Measurements from ENCODE around the gene ARMH1.
"Not testable (repeated sequence)": the region's sequence is repeated elsewhere in the genome, so short reads cannot be mapped to it uniquely, and the experiment has no call there.

The ARMH1 gene

GRCh38 chr1:44663417-44663816 lies 11.1 kb upstream of the ARMH1 start:
- H3K9me2 ChIP-seq (replicated peaks; ENCODE audit: low read depth, low read length): no peaks in the 10 kb centered on the region
- H3K4me3 ChIP-seq (ENCODE audit: low read length, poor library complexity, severe bottlenecking): no peak overlapping the region
- no peak overlapping the region for H3K4me2 ChIP-seq (ENCODE audit: low read depth, low read length, poor library complexity, severe bottlenecking)
- no peaks in the 10 kb centered on the region for H3K79me2 ChIP-seq (ENCODE audit: insufficient read depth, low read length)
- peaks cover 4% of the 10 kb centered on the region for H3K4me1 ChIP-seq (ENCODE audit: insufficient read depth, low read length, poor library complexity, severe bottlenecking)
- no peaks in the 10 kb centered on the region for H3K9me3 ChIP-seq (ENCODE audit: insufficient read depth, low read depth, low read length)
- no peaks in the 10 kb centered on the region; the same call in 1 of the 2 replicates for H3F3A ChIP-seq (ENCODE audit: low read depth)
- no peak overlapping the region for H3K9ac ChIP-seq (ENCODE audit: low read depth, low read length, poor library complexity, severe bottlenecking)
- no peak for TF ChIP-seq EZH2phosphoT487 (IDR thresholded peaks at IDR 0.05; ENCODE audit: borderline replicate concordance)
- TF ChIP-seq CTCF (conservative IDR thresholded peaks at IDR 0.05; ENCODE audit: low read length): no peak
- H3K36me3 ChIP-seq (ENCODE audit: insufficient read depth, low read length): no peaks in the 10 kb centered on the region
- H4K20me1 ChIP-seq (ENCODE audit: insufficient read depth, low read length, poor library complexity, severe bottlenecking): no peaks in the 10 kb centered on the region
- H3K27me3 ChIP-seq (ENCODE audit: insufficient read depth, low read length, poor library complexity, severe bottlenecking): no peaks in the 10 kb centered on the region
- no peak overlapping the region for H2AFZ ChIP-seq (ENCODE audit: low read length)

GRCh38 chr1:44664730-44665370 lies 9.7 kb upstream of the ARMH1 start:
- Histone ChIP-seq H3K9me2 (replicated peaks; ENCODE audit: low read depth, low read length) (no peaks in the 10 kb centered on the region), H2AFZ (ENCODE audit: low read length) (no peak overlapping the region), H4K20me1 (ENCODE audit: insufficient read depth, low read length, poor library complexity, severe bottlenecking) (no peaks in the 10 kb centered on the region), H3K36me3 (ENCODE audit: insufficient read depth, low read length) (no peaks in the 10 kb centered on the region), H3K4me2 (ENCODE audit: low read depth, low read length, poor library complexity, severe bottlenecking) (no peak overlapping the region), H3K9ac (ENCODE audit: low read depth, low read length, poor library complexity, severe bottlenecking) (no peak overlapping the region), H3K27me3 (ENCODE audit: insufficient read depth, low read length, poor library complexity, severe bottlenecking) (no peaks in the 10 kb centered on the region), H3F3A (ENCODE audit: low read depth) (no peaks in the 10 kb centered on the region; the same call in 1 of the 2 replicates), H3K79me2 (ENCODE audit: insufficient read depth, low read length) (no peaks in the 10 kb centered on the region), H3K4me1 (ENCODE audit: insufficient read depth, low read length, poor library complexity, severe bottlenecking) (peaks cover 4% of the 10 kb centered on the region), H3K9me3 (ENCODE audit: insufficient read depth, low read depth, low read length) (no peaks in the 10 kb centered on the region), H3K4me3 (ENCODE audit: low read length, poor library complexity, severe bottlenecking) (no peak overlapping the region)
- TF ChIP-seq EZH2phosphoT487 (IDR thresholded peaks at IDR 0.05; ENCODE audit: borderline replicate concordance) (no peak), CTCF (conservative IDR thresholded peaks at IDR 0.05; ENCODE audit: low read length) (no peak)

- not testable (repeated sequence) for H3F3A ChIP-seq (ENCODE audit: low read depth); H3K9ac ChIP-seq (ENCODE audit: low read depth, low read length, poor library complexity, severe bottlenecking); H3K9me2 ChIP-seq (replicated peaks; ENCODE audit: low read depth, low read length); H2AFZ ChIP-seq (ENCODE audit: low read length); H3K36me3 ChIP-seq (ENCODE audit: insufficient read depth, low read length); H3K27me3 ChIP-seq (ENCODE audit: insufficient read depth, low read length, poor library complexity, severe bottlenecking); H3K4me3 ChIP-seq (ENCODE audit: low read length, poor library complexity, severe bottlenecking); H3K4me2 ChIP-seq (ENCODE audit: low read depth, low read length, poor library complexity, severe bottlenecking); H3K4me1 ChIP-seq (ENCODE audit: insufficient read depth, low read length, poor library complexity, severe bottlenecking); H3K9me3 ChIP-seq (ENCODE audit: insufficient read depth, low read depth, low read length); H3K79me2 ChIP-seq (ENCODE audit: insufficient read depth, low read length); H4K20me1 ChIP-seq (ENCODE audit: insufficient read depth, low read length, poor library complexity, severe bottlenecking)
Measured at GRCh38 chr1:44666719-44667118, 7.8 kb upstream of the ARMH1 start.
